ENCODE measurements around the gene SEMA4D. TPM values are rescaled to one million over a fixed set of nuclear protein-coding genes. Genes with fewer than 3 reads are reported as not detected.

The SEMA4D gene
- total and polyA plus RNA-seq, 9 of the 15 experiments (the other 6 are each of a cell fraction or from before 2014, with no cell fraction given): 0.38 to 5.1 (median 1.8) TPM

DNA sequence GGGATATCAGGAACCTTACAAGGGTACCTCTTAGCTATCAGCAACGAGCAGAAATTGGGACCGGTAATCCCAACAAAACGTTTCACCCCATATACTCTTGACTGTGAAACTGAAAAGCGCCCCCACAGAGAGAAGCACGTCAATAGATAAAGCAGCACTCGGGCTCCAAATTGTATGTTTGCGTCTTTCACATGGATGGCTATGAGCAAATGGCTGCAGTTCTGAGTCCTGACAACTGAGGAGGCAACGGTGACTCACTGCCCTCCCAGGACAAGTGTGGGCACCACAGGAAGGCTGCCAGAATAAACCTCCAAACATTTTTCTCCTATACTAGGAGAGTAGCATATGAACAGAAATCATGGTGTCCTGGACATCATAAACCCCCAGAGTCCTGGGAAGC lies 36.6 kb downstream of the SEMA4D start (continued):
- TF ChIP-seq, protein P1, sequence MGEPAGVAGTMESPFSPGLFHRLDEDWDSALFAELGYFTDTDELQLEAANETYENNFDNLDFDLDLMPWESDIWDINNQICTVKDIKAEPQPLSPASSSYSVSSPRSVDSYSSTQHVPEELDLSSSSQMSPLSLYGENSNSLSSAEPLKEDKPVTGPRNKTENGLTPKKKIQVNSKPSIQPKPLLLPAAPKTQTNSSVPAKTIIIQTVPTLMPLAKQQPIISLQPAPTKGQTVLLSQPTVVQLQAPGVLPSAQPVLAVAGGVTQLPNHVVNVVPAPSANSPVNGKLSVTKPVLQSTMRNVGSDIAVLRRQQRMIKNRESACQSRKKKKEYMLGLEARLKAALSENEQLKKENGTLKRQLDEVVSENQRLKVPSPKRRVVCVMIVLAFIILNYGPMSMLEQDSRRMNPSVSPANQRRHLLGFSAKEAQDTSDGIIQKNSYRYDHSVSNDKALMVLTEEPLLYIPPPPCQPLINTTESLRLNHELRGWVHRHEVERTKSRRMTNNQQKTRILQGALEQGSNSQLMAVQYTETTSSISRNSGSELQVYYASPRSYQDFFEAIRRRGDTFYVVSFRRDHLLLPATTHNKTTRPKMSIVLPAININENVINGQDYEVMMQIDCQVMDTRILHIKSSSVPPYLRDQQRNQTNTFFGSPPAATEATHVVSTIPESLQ (CRISPR knock-in tag; IDR thresholded peaks at IDR 0.05): no peak

DNA sequence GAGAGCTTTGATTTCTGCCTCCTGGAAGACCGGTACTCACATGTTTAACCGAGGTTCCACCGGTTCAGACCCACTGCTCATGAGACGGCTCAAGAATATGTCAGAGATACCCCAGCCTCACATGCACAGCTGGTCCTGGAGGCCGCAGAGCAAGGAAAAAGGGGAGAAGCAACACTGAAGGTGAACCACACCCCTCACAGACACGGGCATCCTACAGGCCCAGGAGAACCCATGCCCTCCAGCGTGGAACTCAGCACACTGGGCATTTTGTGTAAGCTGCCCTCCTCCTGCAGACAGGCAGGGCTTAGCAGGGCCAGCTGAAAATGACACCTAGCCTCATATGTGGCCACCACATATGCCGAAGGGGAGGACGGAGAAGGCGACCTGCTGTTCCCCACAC lies 37.4 kb downstream of the SEMA4D start:
- BruUV-seq (replicated peaks): no TSS peak
- H3K79me2 ChIP-seq (ENCODE audit: control insufficient read depth, insufficient read depth, low read length): no peaks in the 10 kb centered on the region
- peaks cover 0 to 30% of the 10 kb centered on the region in 2 experiments; a peak in 2 of 5 replicates for H3K27me3 ChIP-seq (ENCODE audit: control insufficient read depth in 2 of 2, insufficient read depth in 2 of 2, low read length in 2 of 2)
- no peaks in the 10 kb centered on the region for H3K9me3 ChIP-seq (replicated peaks; ENCODE audit: control insufficient read depth, insufficient read depth, low read depth, low read length)
- no peak overlapping the region for H3K27ac ChIP-seq (ENCODE audit: extremely low read depth, low read depth, low read length)
- TF ChIP-seq DPF2 (IDR thresholded peaks at IDR 0.05) (no peak), HLTF (IDR thresholded peaks at IDR 0.05) (no peak), CEBPB (tag; IDR thresholded peaks at IDR 0.05) (no peak), FOXJ3 (CRISPR knock-in tag; IDR thresholded peaks at IDR 0.05) (no peak), SRSF1 (IDR thresholded peaks at IDR 0.05; ENCODE audit: low read depth, low read length) (no peak), FOXP1 (CRISPR knock-in tag; IDR thresholded peaks at IDR 0.05) (no peak), HNRNPH1 (optimal IDR thresholded peaks at IDR 0.05; ENCODE audit: low read depth, low read length) (no peak), ZNF717 (CRISPR knock-in tag; IDR thresholded peaks at IDR 0.05) (no peak)
- no peak overlapping the region for H3K4me2 ChIP-seq (ENCODE audit: insufficient read depth, low read length)
- CTCF ChIA-PET (ENCODE audit: low intra/inter-chr PET ratio): no interaction called here
- H3K36me3 ChIP-seq (ENCODE audit: control insufficient read depth, insufficient read depth, low read length): no peaks in the 10 kb centered on the region
- intact Hi-C loops (cut with micrococcal nuclease) (no loop called here), in situ Hi-C loops (cut with MboI) (no loop called here)
- H3K9ac ChIP-seq (ENCODE audit: insufficient read depth in 1 of 2, low read depth in 2 of 2, low read length in 2 of 2): no peak overlapping the region
- POLR2A ChIA-PET: no interaction called here
- H3K9me1 ChIP-seq (ENCODE audit: control insufficient read depth, insufficient read depth, low read length): no peaks in the 10 kb centered on the region
- FAIRE-seq: no peak
- DNase-seq (ENCODE audit: extremely low read depth in 1 of 4, low spot score in 3 of 4): no peak
- no peak overlapping the region for H2AFZ ChIP-seq (ENCODE audit: low read depth, low read length)
- 0% methylated on average over 9 of the region's 10 CpGs for WGBS (ENCODE audit: insufficient coverage, low coverage, missing lambda C conversion rate)
- H3K4me3 ChIP-seq: no peak overlapping the region
- no peak for ATAC-seq
- H3K4me1 ChIP-seq (replicated peaks in 1 of 2; ENCODE audit: control insufficient read depth in 2 of 2, insufficient read depth in 2 of 2, low read length in 2 of 2): no peaks in the 10 kb centered on the region
- H4K20me1 ChIP-seq (replicated peaks; ENCODE audit: control insufficient read depth, insufficient read depth, low read length): no peaks in the 10 kb centered on the region

All from K562 (cell line).